Tibial nerve (tissue), 3 donors: ENCODE measurements around the gene RPTOR.

Experiments used
- CTCF ChIP-seq, 5 experiments: fragments of 200-600 bp in 3 of 5; fragments of 450-650 bp in 2 of 5; sonication (generic) in 3 of 5; IDR thresholded peaks; one replicate each; pipeline ENCODE4 v1.5.1; 2016 to 2019; ENCODE audit warnings: antibody characterized with exemption in 5 of 5, mild to moderate bottlenecking in 3 of 5, moderate library complexity in 2 of 5
- POLR2A ChIP-seq, 2 donors: fragments of 450-650 bp; IDR thresholded peaks; one replicate each; pipeline ENCODE4 v1.6.1; 2017; ENCODE audit warnings: antibody characterized with exemption in 2 of 2, mild to moderate bottlenecking in 2 of 2, moderate library complexity in 2 of 2

- TF ChIP-seq CTCF (IDR thresholded peaks at IDR 0.05): no peak
- no peak for TF ChIP-seq POLR2A (IDR thresholded peaks at IDR 0.05)
These were observed 69.9 kb downstream of the RPTOR start for GRCh38 chr17:80614332-80615047.
